ENCODE results near the gene DOCK4. TPM values are rescaled to one million over a fixed set of nuclear protein-coding genes. Genes with fewer than 3 reads are reported as not detected.
A peak's percentile ranks its signal among the peaks of the same experiment; 100 is the strongest.

DOCK4 gene
- total and polyA plus RNA-seq, 5 donors from 2014 or later = 0.44 TPM; not detected in 4

GRCh38 chr7:111887734-111888133 is 318.5 kb downstream of the DOCK4 start:
- Histone ChIP-seq H3K4me1 (ENCODE audit: control insufficient read depth, insufficient read depth, low read length, poor library complexity, severe bottlenecking) (no peaks in the 10 kb centered on the region), H3K27ac (ENCODE audit: insufficient read depth, low read length, poor library complexity, severe bottlenecking) (no peak overlapping the region), H3K9me3 (ENCODE audit: control insufficient read depth in 2 of 2, low read length in 2 of 2) (no peaks in the 10 kb centered on the region), H3K4me3 (ENCODE audit: low read depth, low read length) (no peak overlapping the region), H3K36me3 (ENCODE audit: control insufficient read depth, insufficient read depth, low read length) (no peaks in the 10 kb centered on the region), H3K27me3 (ENCODE audit: control insufficient read depth, insufficient read depth, low read length) (no peaks in the 10 kb centered on the region)
- DNase-seq (no peak), ATAC-seq (ENCODE audit: low read depth in 2 of 2) (no peak)
- Mint-ChIP-seq H3K9me3 (peaks cover 0 to 3% (median 0%) of the 10 kb centered on the region in 7 donors), H3K4me1 (no peaks in the 10 kb centered on the region), H3K27me3 (no peaks in the 10 kb centered on the region), H3K4me3 (no peak overlapping the region), H3K27ac (no peak overlapping the region), H3K36me3 (no peaks in the 10 kb centered on the region)

GRCh38 chr7:111886233-111886632 is 320.0 kb downstream of the DOCK4 start:
- DNase-seq (no peak), ATAC-seq (ENCODE audit: low read depth in 2 of 2) (no peak)
- no peaks in the 10 kb centered on the region for H3K4me1 Mint-ChIP-seq
- no peak overlapping the region for H3K27ac Mint-ChIP-seq
- H3K27ac ChIP-seq (ENCODE audit: insufficient read depth, low read length, poor library complexity, severe bottlenecking) = no peak overlapping the region
- H3K36me3 ChIP-seq (ENCODE audit: control insufficient read depth, insufficient read depth, low read length) = no peaks in the 10 kb centered on the region
- no peaks in the 10 kb centered on the region for H3K27me3 ChIP-seq (ENCODE audit: control insufficient read depth, insufficient read depth, low read length)
- no peaks in the 10 kb centered on the region for H3K4me1 ChIP-seq (ENCODE audit: control insufficient read depth, insufficient read depth, low read length, poor library complexity, severe bottlenecking)
- peaks cover 0 to 3% (median 0%) of the 10 kb centered on the region in 7 donors for H3K9me3 Mint-ChIP-seq
- H3K36me3 Mint-ChIP-seq = no peaks in the 10 kb centered on the region
- no peak overlapping the region for H3K4me3 Mint-ChIP-seq
- H3K9me3 ChIP-seq (ENCODE audit: control insufficient read depth in 2 of 2, low read length in 2 of 2) = no peaks in the 10 kb centered on the region
- no peak overlapping the region for H3K4me3 ChIP-seq (ENCODE audit: low read depth, low read length)
- no peaks in the 10 kb centered on the region for H3K27me3 Mint-ChIP-seq

- Histone ChIP-seq H3K27me3 (ENCODE audit: control insufficient read depth, insufficient read depth, low read length) (no peaks in the 10 kb centered on the region), H3K4me1 (ENCODE audit: control insufficient read depth, insufficient read depth, low read length, poor library complexity, severe bottlenecking) (no peaks in the 10 kb centered on the region), H3K9me3 (ENCODE audit: control insufficient read depth in 2 of 2, low read length in 2 of 2) (no peaks in the 10 kb centered on the region), H3K27ac (ENCODE audit: insufficient read depth, low read length, poor library complexity, severe bottlenecking) (no peak overlapping the region), H3K4me3 (ENCODE audit: low read depth, low read length) (no peak overlapping the region), H3K36me3 (ENCODE audit: control insufficient read depth, insufficient read depth, low read length) (no peaks in the 10 kb centered on the region)
- H3K27me3 Mint-ChIP-seq = no peaks in the 10 kb centered on the region
- H3K9me3 Mint-ChIP-seq = peaks cover 0 to 4% (median 2%) of the 10 kb centered on the region in 7 donors
- H3K27ac Mint-ChIP-seq = no peak overlapping the region
- H3K36me3 Mint-ChIP-seq = no peaks in the 10 kb centered on the region
- no peak overlapping the region for H3K4me3 Mint-ChIP-seq
- DNase-seq = no peak
- no peaks in the 10 kb centered on the region for H3K4me1 Mint-ChIP-seq
- no peak for ATAC-seq (ENCODE audit: low read depth in 2 of 2)
Measured at GRCh38 chr7:111883241-111883640, 323.0 kb downstream of the DOCK4 start.

- DNase-seq (no peak), ATAC-seq (ENCODE audit: low read depth in 2 of 2) (no peak)
- no peaks in the 10 kb centered on the region for H3K4me1 ChIP-seq (ENCODE audit: control insufficient read depth, insufficient read depth, low read length, poor library complexity, severe bottlenecking)
- no peaks in the 10 kb centered on the region for H3K4me1 Mint-ChIP-seq
- H3K4me3 Mint-ChIP-seq = no peak overlapping the region
- no peaks in the 10 kb centered on the region for H3K27me3 ChIP-seq (ENCODE audit: control insufficient read depth, insufficient read depth, low read length)
- no peak overlapping the region for H3K4me3 ChIP-seq (ENCODE audit: low read depth, low read length)
- no peaks in the 10 kb centered on the region for H3K27me3 Mint-ChIP-seq
- H3K36me3 Mint-ChIP-seq = no peaks in the 10 kb centered on the region
- H3K9me3 Mint-ChIP-seq = peaks cover 0 to 4% (median 2%) of the 10 kb centered on the region in 7 donors
- no peak overlapping the region for H3K27ac Mint-ChIP-seq
- no peaks in the 10 kb centered on the region for H3K36me3 ChIP-seq (ENCODE audit: control insufficient read depth, insufficient read depth, low read length)
- H3K27ac ChIP-seq (ENCODE audit: insufficient read depth, low read length, poor library complexity, severe bottlenecking) = no peak overlapping the region
- no peaks in the 10 kb centered on the region for H3K9me3 ChIP-seq (ENCODE audit: control insufficient read depth in 2 of 2, low read length in 2 of 2)
Measured at GRCh38 chr7:111878785-111879184, 327.4 kb downstream of the DOCK4 start.

GRCh38 chr7:111877931-111878330 is 328.3 kb downstream of the DOCK4 start:
- H3K27ac ChIP-seq (ENCODE audit: insufficient read depth, low read length, poor library complexity, severe bottlenecking) = no peak overlapping the region
- H3K27me3 ChIP-seq (ENCODE audit: control insufficient read depth, insufficient read depth, low read length) = no peaks in the 10 kb centered on the region
- H3K4me1 ChIP-seq (ENCODE audit: control insufficient read depth, insufficient read depth, low read length, poor library complexity, severe bottlenecking) = no peaks in the 10 kb centered on the region
- H3K9me3 Mint-ChIP-seq = peaks cover 0 to 4% (median 0%) of the 10 kb centered on the region in 7 donors
- no peak overlapping the region for H3K27ac Mint-ChIP-seq
- H3K36me3 Mint-ChIP-seq = no peaks in the 10 kb centered on the region
- H3K27me3 Mint-ChIP-seq = no peaks in the 10 kb centered on the region
- no peaks in the 10 kb centered on the region for H3K9me3 ChIP-seq (ENCODE audit: control insufficient read depth in 2 of 2, low read length in 2 of 2)
- no peaks in the 10 kb centered on the region for H3K36me3 ChIP-seq (ENCODE audit: control insufficient read depth, insufficient read depth, low read length)
- DNase-seq (no peak), ATAC-seq (ENCODE audit: low read depth in 2 of 2) (no peak)
- no peaks in the 10 kb centered on the region for H3K4me1 Mint-ChIP-seq
- H3K4me3 Mint-ChIP-seq = no peak overlapping the region
- no peak overlapping the region for H3K4me3 ChIP-seq (ENCODE audit: low read depth, low read length)

- Histone ChIP-seq H3K4me3 (ENCODE audit: low read depth, low read length) (no peak overlapping the region), H3K4me1 (ENCODE audit: control insufficient read depth, insufficient read depth, low read length, poor library complexity, severe bottlenecking) (no peaks in the 10 kb centered on the region), H3K9me3 (ENCODE audit: control insufficient read depth in 2 of 2, low read length in 2 of 2) (no peaks in the 10 kb centered on the region), H3K27ac (ENCODE audit: insufficient read depth, low read length, poor library complexity, severe bottlenecking) (no peak overlapping the region), H3K27me3 (ENCODE audit: control insufficient read depth, insufficient read depth, low read length) (no peaks in the 10 kb centered on the region), H3K36me3 (ENCODE audit: control insufficient read depth, insufficient read depth, low read length) (no peaks in the 10 kb centered on the region)
- no peak for ATAC-seq (ENCODE audit: low read depth in 2 of 2)
- peak overlapping the region in 1 of 3 donors; percentile 52 for H3K27ac Mint-ChIP-seq
- no peaks in the 10 kb centered on the region for H3K27me3 Mint-ChIP-seq
- H3K4me3 Mint-ChIP-seq = no peak overlapping the region
- no peaks in the 10 kb centered on the region for H3K36me3 Mint-ChIP-seq
- no peak for DNase-seq
- no peaks in the 10 kb centered on the region for H3K9me3 Mint-ChIP-seq
- H3K4me1 Mint-ChIP-seq = no peaks in the 10 kb centered on the region
Measured at GRCh38 chr7:111873963-111874690, 332.1 kb downstream of the DOCK4 start.

GRCh38 chr7:111873326-111873646 is 332.9 kb downstream of the DOCK4 start:
- Mint-ChIP-seq H3K4me3 (no peak overlapping the region), H3K9me3 (no peaks in the 10 kb centered on the region), H3K27me3 (no peaks in the 10 kb centered on the region), H3K4me1 (no peaks in the 10 kb centered on the region), H3K36me3 (no peaks in the 10 kb centered on the region), H3K27ac (no peak overlapping the region)
- no peaks in the 10 kb centered on the region for H3K4me1 ChIP-seq (ENCODE audit: control insufficient read depth, insufficient read depth, low read length, poor library complexity, severe bottlenecking)
- no peak for ATAC-seq (ENCODE audit: low read depth in 2 of 2)
- no peaks in the 10 kb centered on the region for H3K9me3 ChIP-seq (ENCODE audit: control insufficient read depth in 2 of 2, low read length in 2 of 2)
- no peaks in the 10 kb centered on the region for H3K27me3 ChIP-seq (ENCODE audit: control insufficient read depth, insufficient read depth, low read length)
- no peak overlapping the region for H3K4me3 ChIP-seq (ENCODE audit: low read depth, low read length)
- no peak overlapping the region for H3K27ac ChIP-seq (ENCODE audit: insufficient read depth, low read length, poor library complexity, severe bottlenecking)
- no peaks in the 10 kb centered on the region for H3K36me3 ChIP-seq (ENCODE audit: control insufficient read depth, insufficient read depth, low read length)
- no peak for DNase-seq
